ENCODE measurements around the gene MZT1.

MZT1 gene

GRCh38 chr13:72678312-72678711, 49.1 kb downstream of the MZT1 start:
- no peak for DNase-seq

- no peak for DNase-seq
These were observed 50.0 kb downstream of the MZT1 start for GRCh38 chr13:72677431-72677830.

GRCh38 chr13:72666391-72666790, 61.0 kb downstream of the MZT1 start:
- no peak for DNase-seq

- no peak for DNase-seq
These were observed 64.9 kb downstream of the MZT1 start for GRCh38 chr13:72662548-72662947.

Measured in RPMI8226 (cell line).